Keratinocyte (primary cell): ENCODE data around the gene SEZ6. TPM values are rescaled to one million over a fixed set of nuclear protein-coding genes. Genes with fewer than 3 reads are reported as not detected.

Experiments used
- DNase-seq: peaks from one replicate; pipeline ENCODE4 v3.0.0-alpha.2; 2011; ENCODE audit warnings: low read depth, missing footprints, low spot score
- FAIRE-seq: peaks from 2 replicates; lab custom pipeline; 2011; peaks lifted over from hg19 to GRCh38; lab: Jason Lieb, UNC
- H2AFZ ChIP-seq: 2 replicates; pipeline ENCODE4 v1.6.0; 2012; ENCODE audit warnings: low read length, control low read depth, inconsistent platforms; ENCODE audit not compliant: control insufficient read depth
- H3K27ac ChIP-seq: 2 replicates; pipeline ENCODE4 v1.5.1; 2011; ENCODE audit warnings: low read length; ENCODE audit not compliant: control insufficient read depth, insufficient read depth
- H3K27me3 ChIP-seq: 3 replicates; pipeline ENCODE4 v1.6.0; 2011; ENCODE audit warnings: low read length; ENCODE audit not compliant: control insufficient read depth, insufficient read depth; ENCODE audit errors: extremely low read depth
- H3K36me3 ChIP-seq, 2 experiments: 2 replicates in 1 of 2; 3 replicates in 1 of 2; pipeline ENCODE4 v1.5.1; 2011; ENCODE audit warnings: low read length in 2 of 2, mild to moderate bottlenecking in 1 of 2; ENCODE audit not compliant: control insufficient read depth in 2 of 2, insufficient read depth in 2 of 2; ENCODE audit errors: extremely low read depth in 1 of 2
- H3K4me1 ChIP-seq: 3 replicates; pipeline ENCODE4 v1.5.1; 2011; ENCODE audit warnings: low read length; ENCODE audit not compliant: control insufficient read depth, insufficient read depth; ENCODE audit errors: extremely low read depth
- H3K4me2 ChIP-seq: 3 replicates; pipeline ENCODE4 v1.6.0; 2011; ENCODE audit warnings: low read depth, low read length; ENCODE audit not compliant: control insufficient read depth, insufficient read depth; ENCODE audit errors: extremely low read depth
- H3K4me3 ChIP-seq, 3 experiments: fragments of 200-600 bp in 1 of 3; sonication (generic) in 1 of 3; 2 replicates in 2 of 3; 3 replicates in 1 of 3; pipeline ENCODE4 v1.5.1; 2011 to 2016; ENCODE audit warnings: low read length in 3 of 3, mild to moderate bottlenecking in 3 of 3, control low read depth in 2 of 3, inconsistent platforms in 1 of 3, low read depth in 1 of 3, mixed read lengths in 1 of 3, mixed run types in 1 of 3, moderate library complexity in 1 of 3; ENCODE audit not compliant: control insufficient read depth in 2 of 3, insufficient read depth in 2 of 3; ENCODE audit errors: extremely low read depth in 1 of 3
- H3K79me2 ChIP-seq: 2 replicates; pipeline ENCODE4 v1.6.0; 2012; ENCODE audit warnings: low read length; ENCODE audit not compliant: control insufficient read depth, insufficient read depth
- H3K9ac ChIP-seq: 3 replicates; pipeline ENCODE4 v1.6.0; 2011; ENCODE audit warnings: low read length; ENCODE audit not compliant: control insufficient read depth, insufficient read depth; ENCODE audit errors: extremely low read depth
- H3K9me1 ChIP-seq: 3 replicates; pipeline ENCODE4 v1.6.0; 2011; ENCODE audit warnings: low read length; ENCODE audit not compliant: control insufficient read depth, insufficient read depth; ENCODE audit errors: extremely low read depth
- H3K9me3 ChIP-seq: 2 replicates; pipeline ENCODE4 v1.5.1; 2012; ENCODE audit warnings: low read depth, low read length; ENCODE audit not compliant: control insufficient read depth
- H4K20me1 ChIP-seq: 3 replicates; pipeline ENCODE4 v1.6.0; 2011; ENCODE audit warnings: low read length; ENCODE audit not compliant: control insufficient read depth, insufficient read depth; ENCODE audit errors: extremely low read depth
- EZH2 ChIP-seq: IDR thresholded peaks from one replicate; pipeline ENCODE4 v1.6.1; 2012; ENCODE audit warnings: inconsistent platforms, mild to moderate bottlenecking, low read length, moderate library complexity
- dilution Hi-C: fragments of 300-500 bp; cut with MboI; formaldehyde crosslinking; loops from one replicate; pipeline ENCODE4 v1.7.0; 2020; ENCODE audit warnings: low sequenced_read_pairs; ENCODE audit not compliant: extremely low pct_ligation_motif_present
- polyA plus RNA-seq, 5 experiments: library from polyadenylated mRNA; depleted of rRNA in 3 of 5; stranded (reverse) in 3 of 5; stranded (forward) in 1 of 5; unstranded in 1 of 5; fragments of >200 nt; gene quantifications; 1 replicate in 1 of 5; 2 replicates in 3 of 5; 3 replicates in 1 of 5; pipeline versions ENCODE4 v1.2.1 to v1.2.3, GENCODE V29; 2011 to 2012; ENCODE audit warnings: missing spikeins in 2 of 5, low read depth in 1 of 5, low replicate concordance in 1 of 5
- TF ChIP-seq, protein P1 (sequence below), 3 experiments: IDR thresholded peaks in 1 of 3; conservative IDR thresholded peaks in 1 of 3; optimal IDR thresholded peaks in 1 of 3; 2 replicates in 2 of 3; 3 replicates in 1 of 3; pipeline versions ENCODE3 to v1.5.1; 2011; ENCODE audit warnings: low read length in 3 of 3, mild to moderate bottlenecking in 3 of 3, moderate library complexity in 2 of 3, control low read depth in 1 of 3, inconsistent platforms in 1 of 3; ENCODE audit not compliant: insufficient read depth in 2 of 3; ENCODE audit errors: extremely low read depth in 1 of 3

SEZ6 gene
- polyA plus RNA-seq, 1 donor (not counting 4 experiments of a cell fraction or from before 2014, with no cell fraction given), result not detected

DNA sequence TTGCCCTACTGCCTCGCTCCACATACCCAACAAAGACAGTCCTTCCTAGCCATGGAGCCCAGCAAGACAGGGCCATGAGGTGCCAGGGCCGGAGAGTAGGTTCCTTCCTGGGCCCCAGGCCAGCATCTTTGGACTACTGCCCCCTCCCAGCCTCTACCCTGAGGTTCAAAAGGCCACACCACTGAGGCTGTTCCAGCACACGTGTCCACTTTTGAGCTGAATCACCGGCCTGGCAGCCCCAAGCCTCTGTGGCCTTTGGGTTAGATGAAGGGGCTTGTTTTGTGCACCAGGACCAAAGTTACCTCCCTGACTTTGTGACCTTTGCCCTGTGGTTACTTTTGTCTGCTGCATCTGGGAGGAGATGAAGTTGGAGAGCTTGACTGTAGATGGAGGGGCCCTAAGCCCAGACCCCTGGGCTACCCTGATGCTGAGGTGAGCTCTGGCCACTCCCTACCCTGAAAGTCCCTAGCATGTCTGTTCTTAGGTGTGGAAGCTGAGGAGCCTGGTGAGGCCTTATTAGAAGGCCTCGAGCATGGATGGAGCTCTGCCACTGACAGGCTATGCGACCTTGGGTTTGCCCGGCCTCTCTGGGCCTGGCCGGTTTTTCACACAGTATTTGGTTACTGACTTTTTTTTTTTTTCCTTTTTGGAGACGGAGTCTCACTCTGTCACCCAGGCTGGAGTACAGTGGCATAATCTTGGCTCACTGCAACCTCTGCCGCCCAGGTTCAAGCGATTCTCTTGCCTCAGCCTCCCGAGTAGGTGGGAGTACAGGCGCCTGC is 12.0 kb downstream of the SEZ6 start:
- dilution Hi-C loops, result no loop called here
- no peaks in the 10 kb centered on the region for H4K20me1 ChIP-seq
- H3K27me3 ChIP-seq, result peaks cover 17% of the 10 kb centered on the region
- H3K9ac ChIP-seq, result no peak overlapping the region
- no peaks in the 10 kb centered on the region for H3K79me2 ChIP-seq
- H3K27ac ChIP-seq, result no peak overlapping the region
- no peaks in the 10 kb centered on the region for H3K9me3 ChIP-seq
- H3K4me2 ChIP-seq, result no peak overlapping the region
- H3K4me1 ChIP-seq, result no peaks in the 10 kb centered on the region
- no peak overlapping the region for H3K4me3 ChIP-seq
- no peak for TF ChIP-seq EZH2
- TF ChIP-seq, protein P1, sequence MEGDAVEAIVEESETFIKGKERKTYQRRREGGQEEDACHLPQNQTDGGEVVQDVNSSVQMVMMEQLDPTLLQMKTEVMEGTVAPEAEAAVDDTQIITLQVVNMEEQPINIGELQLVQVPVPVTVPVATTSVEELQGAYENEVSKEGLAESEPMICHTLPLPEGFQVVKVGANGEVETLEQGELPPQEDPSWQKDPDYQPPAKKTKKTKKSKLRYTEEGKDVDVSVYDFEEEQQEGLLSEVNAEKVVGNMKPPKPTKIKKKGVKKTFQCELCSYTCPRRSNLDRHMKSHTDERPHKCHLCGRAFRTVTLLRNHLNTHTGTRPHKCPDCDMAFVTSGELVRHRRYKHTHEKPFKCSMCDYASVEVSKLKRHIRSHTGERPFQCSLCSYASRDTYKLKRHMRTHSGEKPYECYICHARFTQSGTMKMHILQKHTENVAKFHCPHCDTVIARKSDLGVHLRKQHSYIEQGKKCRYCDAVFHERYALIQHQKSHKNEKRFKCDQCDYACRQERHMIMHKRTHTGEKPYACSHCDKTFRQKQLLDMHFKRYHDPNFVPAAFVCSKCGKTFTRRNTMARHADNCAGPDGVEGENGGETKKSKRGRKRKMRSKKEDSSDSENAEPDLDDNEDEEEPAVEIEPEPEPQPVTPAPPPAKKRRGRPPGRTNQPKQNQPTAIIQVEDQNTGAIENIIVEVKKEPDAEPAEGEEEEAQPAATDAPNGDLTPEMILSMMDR (optimal IDR thresholded peaks at IDR 0.05 in 1 of 3, IDR thresholded peaks at IDR 0.05 in 1 of 3, conservative IDR thresholded peaks at IDR 0.05 in 1 of 3; ENCODE audit: extremely low read depth in 1 of 3, insufficient read depth in 2 of 3, low read length in 3 of 3), result no peak
- no peaks in the 10 kb centered on the region for H3K9me1 ChIP-seq
- FAIRE-seq (no peak), DNase-seq (no peak)
- H2AFZ ChIP-seq, result no peak overlapping the region
- H3K36me3 ChIP-seq, result no peaks in the 10 kb centered on the region

DNA sequence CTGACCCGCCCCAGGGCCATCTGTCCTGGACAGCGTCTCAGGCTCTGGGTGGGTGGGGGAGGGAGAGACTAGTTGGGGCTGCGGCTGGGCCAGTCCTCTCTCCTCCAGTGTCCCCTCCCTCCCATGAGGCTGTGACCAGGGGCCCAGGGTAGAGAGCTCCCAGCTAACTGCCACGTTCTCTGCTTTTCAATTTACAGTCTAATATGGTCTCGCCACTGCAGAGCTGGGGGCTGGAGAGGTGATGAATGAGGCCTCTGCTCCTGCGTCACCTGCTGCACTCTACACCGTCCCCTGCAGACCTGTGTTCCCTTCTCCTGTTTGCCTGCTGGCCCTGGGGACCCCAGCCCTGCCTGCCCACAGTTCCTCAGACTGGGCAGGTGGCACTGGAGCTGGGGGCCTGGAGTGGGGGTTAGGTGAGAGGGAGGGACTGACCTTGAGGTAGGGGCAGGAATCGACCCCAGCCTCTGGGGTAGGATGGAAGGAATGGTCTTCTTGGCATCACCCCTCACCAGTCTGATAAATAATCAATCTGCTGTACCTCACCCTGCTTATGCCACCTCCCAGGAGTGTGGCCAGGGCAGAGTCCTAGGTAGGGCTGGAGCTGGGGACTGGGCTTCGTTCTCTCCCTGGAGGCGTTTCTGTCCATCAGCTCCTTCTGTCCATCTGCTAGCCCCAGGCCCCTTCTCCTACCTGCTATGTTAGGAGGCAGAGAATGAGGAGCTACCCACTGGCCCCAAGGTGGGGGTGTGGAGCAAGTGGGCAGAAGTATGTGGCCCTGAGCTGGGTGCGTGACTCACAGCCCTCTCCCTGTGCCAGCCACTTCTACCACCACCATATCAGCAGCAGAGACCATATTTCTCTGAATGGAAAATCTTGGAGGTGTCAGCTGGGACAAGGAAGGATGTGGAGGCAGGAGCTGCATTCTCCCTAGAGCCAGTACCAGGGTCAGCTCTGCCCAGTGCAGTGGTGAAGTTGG is 12.9 kb downstream of the SEZ6 start:
- H3K9ac ChIP-seq, result no peak overlapping the region
- H3K4me1 ChIP-seq, result no peaks in the 10 kb centered on the region
- H3K9me1 ChIP-seq, result no peaks in the 10 kb centered on the region
- no peak overlapping the region for H3K27ac ChIP-seq
- no peaks in the 10 kb centered on the region for H3K9me3 ChIP-seq
- peaks cover 21% of the 10 kb centered on the region for H3K27me3 ChIP-seq
- no peak overlapping the region for H3K4me2 ChIP-seq
- H4K20me1 ChIP-seq, result no peaks in the 10 kb centered on the region
- H3K79me2 ChIP-seq, result no peaks in the 10 kb centered on the region
- no peak for FAIRE-seq
- TF ChIP-seq, protein P1 (optimal IDR thresholded peaks at IDR 0.05 in 1 of 3, IDR thresholded peaks at IDR 0.05 in 1 of 3, conservative IDR thresholded peaks at IDR 0.05 in 1 of 3; ENCODE audit: extremely low read depth in 1 of 3, insufficient read depth in 2 of 3, low read length in 3 of 3), result no peak
- TF ChIP-seq EZH2, result no peak
- H2AFZ ChIP-seq, result no peak overlapping the region
- DNase-seq, result no peak
- dilution Hi-C loops, result no loop called here
- no peak overlapping the region for H3K4me3 ChIP-seq
- no peaks in the 10 kb centered on the region for H3K36me3 ChIP-seq
